Measurements from ENCODE around the gene PITRM1.

Gene PITRM1

GRCh38 chr10:3141351-3142005, 31.1 kb downstream of the PITRM1 start:
- H3K4me3 ChIP-seq (replicated peaks; ENCODE audit: insufficient read depth, low read length): no peak overlapping the region
- TF ChIP-seq GABPA (IDR thresholded peaks at IDR 0.05; ENCODE audit: low read depth) (no peak), POLR2AphosphoS5 (IDR thresholded peaks at IDR 0.05; ENCODE audit: low read depth) (no peak), CTCF (IDR thresholded peaks at IDR 0.05; ENCODE audit: insufficient read depth, low read length) (no peak), SPI1 (IDR thresholded peaks at IDR 0.05; ENCODE audit: borderline replicate concordance, low read depth) (no peak), REST (IDR thresholded peaks at IDR 0.05; ENCODE audit: insufficient replicate concordance, low read depth) (no peak)
- DNase-seq (ENCODE audit: low read depth in 1 of 2, low spot score in 1 of 2): no peak

GRCh38 chr10:3140280-3140679, 32.3 kb downstream of the PITRM1 start:
- no peak overlapping the region for H3K27ac ChIP-seq (replicated peaks)
- no peak for DNase-seq (ENCODE audit: low read depth in 1 of 2, low spot score in 1 of 2)
- TF ChIP-seq CTCF (IDR thresholded peaks at IDR 0.05; ENCODE audit: insufficient read depth, low read length) (no peak), POLR2AphosphoS5 (IDR thresholded peaks at IDR 0.05; ENCODE audit: low read depth) (no peak), SPI1 (IDR thresholded peaks at IDR 0.05; ENCODE audit: borderline replicate concordance, low read depth) (no peak), GABPA (IDR thresholded peaks at IDR 0.05; ENCODE audit: low read depth) (no peak), REST (IDR thresholded peaks at IDR 0.05; ENCODE audit: insufficient replicate concordance, low read depth) (no peak)
- H3K27me3 ChIP-seq (ENCODE audit: insufficient read depth, poor library complexity, severe bottlenecking): no peaks in the 10 kb centered on the region
- H3K4me3 ChIP-seq (replicated peaks; ENCODE audit: insufficient read depth, low read length): no peak overlapping the region

More at GRCh38 chr10:3141351-3142005, 31.1 kb downstream of the PITRM1 start:
- Histone ChIP-seq H3K27ac (replicated peaks) (no peak overlapping the region), H3K27me3 (ENCODE audit: insufficient read depth, poor library complexity, severe bottlenecking) (no peaks in the 10 kb centered on the region)

GRCh38 chr10:3139216-3139910, 33.2 kb downstream of the PITRM1 start:
- no peak overlapping the region for H3K4me3 ChIP-seq (replicated peaks; ENCODE audit: insufficient read depth, low read length)
- TF ChIP-seq REST (IDR thresholded peaks at IDR 0.05; ENCODE audit: insufficient replicate concordance, low read depth): no peak
- TF ChIP-seq SPI1 (IDR thresholded peaks at IDR 0.05; ENCODE audit: borderline replicate concordance, low read depth): no peak
- no peak for TF ChIP-seq CTCF (IDR thresholded peaks at IDR 0.05; ENCODE audit: insufficient read depth, low read length)
- TF ChIP-seq POLR2AphosphoS5 (IDR thresholded peaks at IDR 0.05; ENCODE audit: low read depth): no peak
- TF ChIP-seq GABPA (IDR thresholded peaks at IDR 0.05; ENCODE audit: low read depth): no peak
- H3K27ac ChIP-seq (replicated peaks): no peak overlapping the region
- no peak for DNase-seq (ENCODE audit: low read depth in 1 of 2, low spot score in 1 of 2)
- no peaks in the 10 kb centered on the region for H3K27me3 ChIP-seq (ENCODE audit: insufficient read depth, poor library complexity, severe bottlenecking)
